Ammon's horn (tissue), 1 donor: ENCODE measurements around the gene CCDC197.
A peak's percentile ranks its signal among the peaks of the same experiment; 100 is the strongest.

ENCODE experiments used
- DNase-seq: peaks from one replicate; pipeline ENCODE4 v3.0.0-alpha.2; 2016; ENCODE audit warnings: low spot score

CCDC197 gene

DNA sequence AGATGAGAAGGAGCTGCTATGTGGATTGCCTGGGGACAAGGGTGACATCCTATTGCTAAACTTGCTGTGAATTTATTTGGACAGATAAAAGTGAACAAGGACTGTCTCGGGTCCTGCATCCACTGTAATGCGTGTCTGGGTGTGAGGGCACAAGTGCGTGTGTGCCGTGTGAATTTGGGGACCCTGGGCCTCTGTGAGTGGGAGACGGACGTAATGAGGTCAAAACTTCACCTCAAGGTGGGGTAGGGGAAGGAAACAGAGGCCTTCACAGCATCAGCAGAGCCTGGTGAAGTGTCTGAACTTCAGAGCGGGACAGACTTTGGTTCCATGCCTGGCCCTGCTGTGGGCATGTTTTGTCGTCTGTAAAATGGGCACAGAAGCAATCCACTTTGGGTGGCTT is 35.5 kb upstream of the CCDC197 start:
- no peak for DNase-seq

DNA sequence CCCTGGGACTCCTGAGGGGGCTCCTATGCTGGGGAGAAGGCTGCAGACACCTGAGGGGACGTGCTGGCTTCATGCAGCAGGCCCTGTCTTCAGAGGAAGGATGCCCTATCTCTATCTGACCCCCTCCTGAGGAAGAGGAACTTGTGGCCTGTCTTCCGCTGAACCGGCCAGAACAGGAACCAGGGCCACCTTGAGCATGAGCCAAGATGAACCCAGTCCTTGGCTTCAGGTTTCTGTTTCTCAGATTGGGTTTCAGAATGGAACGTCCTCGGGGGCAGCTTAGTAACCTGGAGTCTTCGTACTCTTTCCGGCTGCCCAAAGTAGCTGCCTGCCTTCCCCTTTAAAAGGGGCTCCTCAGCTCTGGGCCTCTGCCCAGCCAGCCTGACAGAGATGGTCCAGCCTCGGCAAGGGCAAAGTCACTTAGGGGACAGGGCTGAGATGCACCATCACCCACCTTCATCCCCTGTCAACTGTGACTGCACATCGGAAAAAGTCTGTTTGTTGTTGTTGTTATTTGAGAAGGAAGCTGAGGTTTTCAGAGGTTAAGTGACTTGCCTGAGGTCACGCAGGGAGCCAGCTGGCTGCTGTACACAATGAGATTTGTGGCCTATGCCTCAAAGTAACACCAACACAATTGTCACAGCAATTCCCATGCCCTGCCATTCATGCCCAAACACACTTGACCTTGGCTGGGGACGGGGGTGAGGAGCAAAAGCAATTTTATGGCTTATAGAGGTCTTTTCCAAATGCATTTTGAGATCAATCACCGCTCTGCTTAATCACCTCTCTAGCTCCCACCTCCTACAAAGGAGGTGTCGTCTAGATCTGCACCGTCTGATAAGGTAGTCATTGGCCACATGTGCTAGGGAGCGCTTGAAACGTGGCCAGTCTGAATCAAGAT is 34.1 kb upstream of the CCDC197 start:
- DNase-seq, result peak; percentile 71

DNA sequence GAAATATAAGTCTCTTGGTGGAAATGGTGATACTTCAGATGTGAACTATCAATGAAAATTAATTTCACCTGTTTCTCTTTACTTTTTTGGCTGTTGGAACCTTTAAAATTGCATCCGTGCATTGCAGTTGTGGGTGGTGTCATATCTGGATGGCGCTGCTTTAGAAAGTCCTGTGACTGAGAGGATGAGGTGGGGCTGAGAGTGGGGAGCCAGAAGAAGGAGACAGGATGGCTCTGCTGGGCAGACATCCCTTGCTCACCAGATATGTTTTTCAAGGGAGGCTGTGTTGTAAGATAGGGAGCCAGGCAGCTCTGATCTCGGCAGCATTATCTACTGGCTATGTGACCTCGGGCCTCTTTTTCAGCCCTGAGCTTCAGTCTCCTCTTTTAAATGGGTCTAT is 33.4 kb upstream of the CCDC197 start:
- no peak for DNase-seq

DNA sequence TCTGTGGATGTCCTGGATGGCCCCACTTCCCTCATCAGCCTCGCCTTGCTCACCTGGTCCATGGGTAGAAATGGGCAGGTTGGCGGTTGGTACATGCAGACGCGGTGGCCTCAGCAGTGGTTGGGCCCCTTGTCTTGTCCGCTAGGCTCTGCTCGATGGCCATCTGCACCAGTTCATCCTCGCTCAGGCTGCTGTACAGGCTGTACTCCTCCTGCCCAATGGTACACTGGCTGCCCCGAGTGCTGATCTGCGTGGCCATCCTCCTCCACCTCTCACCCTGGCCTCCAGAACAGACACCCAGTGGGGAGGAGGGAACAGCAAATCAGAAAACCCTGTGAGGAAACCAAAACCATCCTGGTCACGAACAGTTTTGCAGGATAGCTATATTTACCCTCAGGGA is 32.8 kb upstream of the CCDC197 start:
- no peak for DNase-seq

DNA sequence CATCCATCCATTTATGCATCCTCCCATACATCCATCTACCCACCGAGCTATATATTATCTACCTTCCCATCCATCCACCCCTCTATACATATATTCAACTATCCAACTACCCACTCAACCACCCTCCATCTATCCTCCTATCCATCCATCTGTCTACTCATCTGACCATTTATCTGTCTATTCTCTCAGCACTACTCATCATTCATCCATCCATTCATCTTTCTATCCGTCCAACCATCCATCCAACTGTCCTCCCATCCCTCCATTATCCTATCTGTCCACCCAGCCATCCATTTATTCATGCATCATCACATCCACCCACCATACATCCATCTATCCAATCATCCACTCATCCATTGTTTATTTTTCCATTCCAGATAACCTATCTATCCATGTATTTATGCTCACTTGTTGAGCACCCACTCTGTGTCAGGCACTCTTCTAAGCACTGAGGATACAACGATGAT is 32.2 kb upstream of the CCDC197 start:
- DNase-seq, result no peak

DNA sequence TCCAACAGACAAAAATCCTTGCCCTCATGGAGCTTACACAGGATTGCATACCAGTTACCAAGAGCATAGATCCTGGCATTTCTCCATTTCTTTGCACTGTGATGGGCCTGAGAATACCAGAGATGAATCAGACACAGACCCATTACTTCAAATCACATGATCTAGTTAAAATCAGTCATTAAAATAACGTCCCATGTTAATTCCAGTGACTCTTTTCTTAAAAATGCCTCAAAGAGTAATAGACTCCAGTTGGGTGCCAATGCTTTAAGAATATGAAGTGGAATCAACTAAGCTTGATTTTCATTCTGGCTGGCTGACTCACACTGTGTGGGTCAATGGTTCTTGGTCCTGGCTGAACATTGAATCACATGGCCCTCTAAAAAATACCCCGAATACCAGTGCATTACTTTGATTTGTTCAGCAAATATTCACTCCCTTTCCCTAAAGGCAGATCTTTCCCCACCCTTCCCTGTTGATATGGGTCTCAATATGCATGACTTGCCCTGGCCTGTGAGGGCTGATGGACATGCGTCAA is 31.7 kb upstream of the CCDC197 start:
- no peak for DNase-seq

DNA sequence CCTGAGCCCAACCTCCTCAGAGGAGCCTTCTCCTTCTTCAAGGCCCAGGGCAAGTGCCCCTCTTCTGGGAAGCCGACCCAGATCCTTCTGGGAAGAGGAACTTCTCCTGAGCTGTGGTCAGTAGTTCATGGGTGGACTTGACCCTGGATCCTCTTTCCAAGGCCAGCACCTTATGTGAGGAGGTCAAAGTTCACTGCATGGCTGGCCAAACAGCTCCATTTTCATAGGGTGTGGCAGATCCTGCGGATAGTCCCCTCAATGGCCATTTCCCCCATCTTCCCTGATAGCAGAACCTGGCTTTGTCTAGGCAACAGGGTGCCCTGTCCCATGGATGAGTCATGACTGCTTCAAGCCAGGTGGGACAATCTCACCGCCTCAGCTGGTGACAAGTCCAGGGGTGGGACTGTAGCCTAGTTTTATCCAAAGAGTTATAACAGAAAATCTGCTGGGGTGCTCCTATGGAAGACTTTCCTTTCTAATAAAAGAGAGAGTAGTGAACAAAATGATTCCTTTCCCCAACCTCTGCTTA is 31.1 kb upstream of the CCDC197 start:
- no peak for DNase-seq

DNA sequence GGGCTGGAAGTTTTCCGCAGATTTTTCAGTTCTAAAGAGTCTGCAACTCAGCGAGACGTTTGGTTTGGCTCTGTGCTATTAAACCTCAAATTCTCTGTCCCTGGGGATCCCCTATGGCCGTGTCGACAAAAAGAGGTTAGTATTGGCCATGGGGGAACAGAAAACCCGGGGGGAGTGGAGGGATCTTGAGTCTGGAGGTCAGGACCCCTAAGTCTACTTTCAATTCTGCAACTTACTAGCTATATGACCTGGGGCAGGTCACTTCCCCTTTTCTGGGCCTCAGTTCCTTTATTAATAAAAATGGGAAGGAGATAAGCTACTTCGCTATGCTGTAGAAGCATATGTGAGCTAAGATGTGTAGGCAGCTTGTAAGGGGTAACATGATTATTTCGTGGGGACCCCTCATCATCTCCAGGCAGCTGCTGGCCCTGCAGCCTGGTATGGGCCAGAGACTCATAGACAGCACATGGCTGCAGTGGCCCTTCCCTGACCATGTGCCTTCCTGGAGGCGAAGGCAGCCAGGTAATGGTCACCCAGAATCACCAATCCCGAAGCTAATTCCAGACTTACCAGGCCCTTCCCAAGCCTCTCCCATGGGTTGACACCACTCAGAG is 29.4 kb upstream of the CCDC197 start:
- DNase-seq, result no peak

DNA sequence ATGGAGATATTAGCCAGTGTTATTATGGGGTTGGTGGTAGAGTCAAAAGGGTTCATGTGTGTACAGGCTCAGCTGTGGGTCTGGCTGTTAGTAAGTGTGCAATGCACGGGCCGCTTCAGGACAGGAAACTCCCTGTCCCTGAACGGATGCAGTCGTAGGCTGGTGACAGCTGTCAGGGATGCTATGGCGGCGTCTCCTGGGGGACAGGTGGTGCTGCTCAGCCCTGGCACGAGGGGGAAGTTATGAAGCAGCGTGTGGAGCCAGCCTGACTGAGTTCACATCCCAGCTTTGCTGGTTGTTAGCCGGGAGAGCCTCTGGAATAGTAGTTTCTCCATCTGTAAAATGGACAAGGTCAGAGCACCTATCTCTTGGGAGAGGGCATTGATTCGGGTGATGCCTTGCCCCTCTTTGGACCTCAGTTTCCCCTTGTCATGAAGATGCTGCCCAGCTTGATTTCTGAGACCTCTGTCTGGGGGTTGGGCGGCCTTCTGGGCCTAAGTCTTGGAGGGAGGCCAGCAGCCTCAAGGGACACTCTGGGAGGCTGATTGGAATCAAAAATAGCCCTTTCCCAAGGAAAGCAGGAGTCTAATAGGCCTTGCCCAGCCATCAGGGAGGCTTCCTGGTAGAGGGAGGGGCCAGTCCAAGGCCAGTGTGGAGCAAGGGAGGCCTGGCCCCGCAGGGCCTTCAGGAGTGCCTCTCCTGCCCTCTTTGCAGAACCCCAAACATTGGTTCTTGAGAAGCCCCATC is 27.8 kb upstream of the CCDC197 start:
- no peak for DNase-seq

DNA sequence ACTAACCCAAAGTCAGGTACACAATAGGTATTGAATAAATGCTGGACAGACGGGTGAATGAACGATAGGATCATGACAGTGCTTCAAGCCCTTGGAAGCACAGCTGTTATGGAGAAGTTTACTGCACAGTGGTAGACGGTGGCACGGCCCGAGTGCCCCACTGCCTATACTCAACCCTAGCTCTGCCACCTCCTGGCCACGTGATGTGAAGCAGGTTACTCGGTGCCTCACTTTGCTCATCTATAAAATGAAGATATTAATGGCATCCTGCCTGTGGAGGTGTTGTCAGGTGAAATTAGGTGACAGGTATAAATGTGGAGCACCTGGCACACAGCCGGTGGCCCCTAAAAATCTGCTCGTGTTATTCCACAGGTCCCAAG is 26.5 kb upstream of the CCDC197 start:
- peak; percentile 46 for DNase-seq

DNA sequence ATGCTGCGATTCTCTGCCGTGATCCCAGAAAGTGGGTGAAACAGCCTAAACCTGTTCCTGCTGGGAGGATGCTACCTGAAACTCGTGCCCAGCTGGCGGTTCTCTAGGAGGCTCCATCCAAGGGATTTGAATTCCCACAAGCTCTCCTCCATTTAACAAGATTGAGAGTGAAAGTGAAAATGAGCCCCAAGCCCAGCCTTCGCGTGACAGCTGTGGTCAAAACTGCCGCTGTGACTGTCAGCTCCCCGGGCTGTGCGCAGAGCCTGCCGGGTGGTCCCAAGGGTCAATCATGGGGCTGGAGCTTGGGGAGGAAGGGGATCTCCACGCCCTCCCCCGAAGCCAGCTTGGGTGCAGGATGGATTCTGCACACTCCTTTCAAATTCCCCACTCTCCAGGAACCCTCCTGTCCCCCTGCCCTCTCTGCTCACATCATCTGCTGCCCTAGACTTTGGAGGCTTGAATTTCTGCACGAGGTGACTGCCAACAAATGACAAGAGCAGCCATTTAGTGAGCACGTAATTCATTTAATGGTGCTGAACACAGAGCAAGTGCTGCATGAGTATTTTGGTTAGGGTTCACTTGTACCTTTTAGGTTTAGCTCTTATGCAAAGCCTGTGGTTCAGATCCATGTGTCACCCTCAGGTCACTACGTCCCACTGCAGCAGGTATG is 26.0 kb upstream of the CCDC197 start:
- no peak for DNase-seq

DNA sequence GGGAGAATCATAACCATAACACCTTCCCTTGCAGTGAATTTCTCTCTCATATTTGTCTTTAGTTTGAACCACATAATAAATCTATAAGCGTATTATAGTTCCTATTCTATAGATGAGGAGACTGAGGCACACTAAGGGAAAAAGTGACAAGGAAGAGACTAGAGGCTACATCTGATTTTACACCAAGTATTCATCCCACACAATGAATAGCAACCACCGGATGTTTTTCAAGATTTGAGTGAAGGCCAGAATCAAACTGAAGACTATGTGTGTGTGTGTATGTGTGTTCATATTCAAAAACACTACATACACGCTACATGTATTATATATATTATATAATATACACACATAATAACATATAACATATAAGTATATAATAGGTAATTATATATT is 25.5 kb upstream of the CCDC197 start:
- DNase-seq, result no peak

DNA sequence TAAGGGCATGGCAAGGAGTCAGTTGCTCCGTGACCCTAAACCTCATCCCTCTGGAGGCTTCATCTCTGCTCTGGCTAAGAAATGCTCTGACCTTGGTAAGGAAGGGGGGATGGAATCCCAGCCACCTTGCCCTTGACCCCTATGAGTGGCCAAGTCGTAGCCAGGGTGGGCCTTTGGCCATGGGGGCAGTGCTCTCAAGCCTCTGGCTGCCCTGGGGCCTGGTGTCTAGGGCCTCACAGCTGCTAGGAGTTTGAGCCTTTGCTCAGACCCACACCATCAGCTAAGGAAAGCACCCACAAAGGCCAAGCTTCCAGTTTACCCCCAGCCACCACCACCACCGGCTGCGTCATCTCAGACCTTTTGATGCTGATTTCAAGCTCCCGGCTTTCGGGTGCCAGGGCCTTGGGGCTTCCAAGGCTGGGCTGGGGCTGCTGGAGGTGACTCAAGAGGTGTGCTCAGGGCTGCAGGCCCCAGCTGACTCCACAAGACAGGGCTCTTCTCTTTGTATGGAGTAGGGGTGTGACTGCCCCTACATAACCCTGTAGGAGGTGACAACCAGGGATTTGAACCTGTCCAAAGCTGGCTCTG is 24.4 kb upstream of the CCDC197 start:
- no peak for DNase-seq

DNA sequence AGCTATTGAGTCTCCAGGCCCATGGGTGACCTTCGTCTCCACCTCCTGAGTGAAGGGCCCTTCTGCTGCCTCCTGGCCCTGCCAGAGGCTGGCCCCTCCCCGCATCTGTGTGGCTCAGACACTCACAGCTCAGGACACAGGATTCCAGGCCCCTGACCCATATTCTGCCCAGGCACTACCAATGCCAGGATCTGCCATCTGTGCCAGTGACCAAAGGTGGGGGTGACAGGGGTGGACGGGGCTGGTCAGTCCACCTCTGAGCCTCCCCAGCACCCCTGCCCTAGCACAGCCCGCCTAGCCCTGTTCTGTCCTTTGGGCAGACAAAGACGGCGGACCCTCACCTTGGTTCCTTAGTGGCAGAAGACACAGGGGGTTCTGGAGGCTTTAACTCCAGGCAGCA is 23.5 kb upstream of the CCDC197 start:
- DNase-seq, result no peak

DNA sequence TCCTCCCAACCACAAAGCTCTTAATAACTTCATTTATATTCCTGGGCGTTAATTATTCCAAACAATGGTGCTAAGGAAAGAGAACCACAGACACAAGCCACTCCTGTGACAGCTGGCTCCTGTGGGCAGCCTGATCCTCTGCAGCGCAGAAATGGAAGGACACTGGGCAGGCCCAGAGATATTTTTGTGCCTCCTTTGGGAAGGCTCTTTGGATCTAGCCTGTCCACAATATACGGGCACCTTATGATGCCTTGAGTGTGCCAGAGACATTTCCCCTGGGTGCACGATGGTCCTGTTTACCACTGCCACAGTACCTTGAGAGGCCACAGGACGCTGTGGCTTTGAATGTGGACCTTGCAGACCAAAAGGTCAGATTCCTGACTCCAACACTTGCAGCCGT is 22.8 kb upstream of the CCDC197 start:
- DNase-seq, result no peak

DNA sequence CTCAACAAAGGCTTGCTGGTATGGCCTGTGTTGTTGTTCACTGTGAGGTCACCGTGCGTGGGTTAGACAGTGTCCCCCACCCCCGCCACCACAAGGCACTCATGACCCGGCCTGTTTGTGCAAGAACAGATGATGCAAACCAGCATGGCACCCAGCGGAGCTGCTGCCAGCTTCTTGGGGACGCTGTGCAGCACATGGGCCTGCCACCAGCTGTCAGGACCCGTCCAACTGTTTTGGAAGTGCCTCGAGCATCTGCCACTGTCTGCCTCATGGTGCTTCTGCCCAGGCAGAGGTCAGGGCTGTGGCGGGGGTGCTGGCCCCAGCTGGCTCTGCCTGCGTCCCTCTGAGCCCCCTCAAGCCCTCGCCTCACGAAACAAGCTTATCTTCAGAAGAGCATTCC is 22.3 kb upstream of the CCDC197 start:
- no peak for DNase-seq

DNA sequence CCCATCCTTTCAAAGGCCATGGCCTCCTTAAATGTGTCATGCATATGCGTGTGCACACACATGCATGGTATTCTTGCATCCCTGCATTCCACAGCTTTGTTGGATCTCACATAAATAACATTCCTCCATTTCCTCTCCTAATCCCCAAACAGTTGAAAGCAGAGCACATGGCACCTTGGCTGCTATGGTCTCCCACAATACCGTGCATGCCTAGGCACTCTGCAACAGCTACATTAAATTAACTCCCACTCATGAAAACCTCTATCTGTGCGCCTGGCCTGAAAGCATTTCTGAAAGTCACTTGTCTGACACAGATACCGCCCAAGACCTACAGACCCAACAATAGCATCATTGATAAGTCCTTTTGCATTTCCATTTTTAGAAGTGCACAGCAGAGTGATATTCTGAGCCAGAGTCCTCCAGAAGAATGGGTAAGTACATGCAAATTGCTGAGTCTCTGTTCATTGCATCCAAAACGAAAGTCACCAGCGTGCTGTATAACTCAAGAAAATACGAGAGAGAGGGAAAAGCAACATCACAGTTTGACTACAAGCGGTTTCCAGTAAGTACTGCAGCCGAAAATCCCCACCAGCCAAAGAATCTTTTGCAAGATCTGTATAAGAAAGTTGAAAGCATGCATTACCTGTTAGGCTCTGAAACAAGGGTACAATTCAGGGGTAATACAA is 21.2 kb upstream of the CCDC197 start:
- peak; percentile 36 for DNase-seq

DNA sequence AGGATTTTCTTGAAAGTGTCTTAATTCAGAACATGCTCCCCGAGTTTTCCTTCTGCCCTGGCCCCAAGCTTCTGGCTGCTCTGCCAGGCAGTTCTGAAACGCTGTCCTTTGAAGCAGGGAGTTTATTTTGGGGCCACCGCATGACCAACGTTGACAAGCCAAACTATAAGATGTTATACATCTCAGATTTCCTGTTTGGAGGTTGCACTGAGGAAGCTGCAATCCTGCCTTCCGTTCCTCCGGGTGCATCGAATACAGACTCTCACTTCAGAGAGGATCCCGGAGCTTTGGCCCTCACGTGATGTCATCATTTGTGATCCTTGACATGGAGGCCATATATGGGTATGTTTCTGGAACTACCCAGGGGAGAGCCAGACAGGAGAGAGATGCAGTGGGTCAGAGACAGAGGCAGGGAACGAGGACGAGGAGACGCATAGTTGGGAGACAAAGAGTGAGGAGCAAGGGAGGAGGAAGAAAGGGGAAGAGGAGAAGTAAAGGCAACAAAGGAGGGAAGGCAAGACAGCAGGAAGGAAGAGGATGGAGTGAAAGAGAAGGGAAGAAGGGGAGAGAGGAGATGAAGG is 20.5 kb upstream of the CCDC197 start, which contains the start of gene ASB2:
TSS of gene ASB2 (minus strand) at position 94 of the 581 bp plus-strand sequence. CDS start 12,031 bp downstream, outside the sequence.
- DNase-seq, result no peak

DNA sequence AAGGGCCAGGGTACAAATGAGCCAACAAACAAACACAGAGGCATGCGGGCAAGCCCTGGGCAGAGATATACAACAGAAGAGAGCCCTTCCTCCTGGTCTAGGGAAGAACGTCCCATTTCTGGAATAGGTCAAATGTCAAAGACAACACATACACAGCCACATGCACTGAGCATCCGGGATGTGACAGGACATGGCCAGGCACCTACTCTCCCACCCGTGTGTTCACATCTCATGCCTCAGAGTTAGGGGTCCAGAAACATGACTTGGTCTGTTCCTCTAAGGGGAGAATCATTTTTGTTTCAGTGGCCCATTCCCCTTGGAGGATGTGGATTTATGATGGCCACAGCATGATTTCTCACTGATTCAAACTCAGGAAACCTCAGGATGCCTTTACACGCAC is 19.9 kb upstream of the CCDC197 start:
- DNase-seq, result no peak
